DOHH2 (cell line): ENCODE data around the gene SPATA7.

ENCODE experiments used
- H3F3A ChIP-seq: fragments of 200-600 bp; sonication (generic), shearing (Covaris generic); 2 replicates; pipeline ENCODE4 v1.6.0; 2016; ENCODE audit warnings: antibody characterized with exemption, mild to moderate bottlenecking; ENCODE audit not compliant: control insufficient read depth, insufficient read depth
- H3K27ac ChIP-seq: fragments of 200-600 bp; sonication (generic); 2 replicates; pipeline ENCODE4 v1.5.1; 2014; ENCODE audit warnings: low read depth, mild to moderate bottlenecking, low read length, moderate library complexity
- H3K27me3 ChIP-seq: fragments of 200-600 bp; sonication (generic); 2 replicates; pipeline ENCODE4 v1.6.1; 2014; ENCODE audit warnings: mild to moderate bottlenecking, low read length, mixed read lengths; ENCODE audit not compliant: control insufficient read depth
- H3K36me3 ChIP-seq: fragments of 200-600 bp; sonication (generic); 2 replicates; pipeline ENCODE4 v1.6.1; 2014; ENCODE audit warnings: mild to moderate bottlenecking, low read length, moderate library complexity, mixed read lengths; ENCODE audit not compliant: control insufficient read depth
- H3K4me1 ChIP-seq: fragments of 200-600 bp; sonication (generic); 2 replicates; pipeline ENCODE4 v1.6.1; 2014; ENCODE audit warnings: mild to moderate bottlenecking, low read length, mixed read lengths; ENCODE audit not compliant: control insufficient read depth
- H3K4me2 ChIP-seq: fragments of 200-600 bp; sonication (generic); 2 replicates; pipeline ENCODE4 v1.6.0; 2014; ENCODE audit warnings: mild to moderate bottlenecking, low read length, moderate library complexity
- H3K4me3 ChIP-seq: fragments of 200-600 bp; sonication (generic); 2 replicates; pipeline ENCODE4 v1.5.1; 2014; ENCODE audit warnings: mild to moderate bottlenecking, low read length, mixed read lengths
- H3K79me2 ChIP-seq: fragments of 200-600 bp; sonication (generic); 2 replicates; pipeline ENCODE4 v1.6.1; 2014; ENCODE audit warnings: mild to moderate bottlenecking, low read length, mixed read lengths; ENCODE audit not compliant: control insufficient read depth
- H3K9me2 ChIP-seq: fragments of 200-600 bp; sonication (generic); replicated peaks from 2 replicates; pipeline ENCODE4 v1.6.1; 2014; ENCODE audit warnings: mild to moderate bottlenecking, low read length, mixed read lengths; ENCODE audit not compliant: control insufficient read depth
- H3K9me3 ChIP-seq: fragments of 200-600 bp; sonication (generic); 2 replicates; pipeline ENCODE4 v1.6.1; 2014; ENCODE audit warnings: antibody characterized with exemption, low read length, mixed read lengths; ENCODE audit not compliant: control insufficient read depth, insufficient read depth
- H4K20me1 ChIP-seq: fragments of 200-600 bp; sonication (generic); 2 replicates; pipeline ENCODE4 v1.6.0; 2014; ENCODE audit warnings: low read depth, mild to moderate bottlenecking, antibody characterized with exemption, low read length, moderate library complexity; ENCODE audit not compliant: control insufficient read depth, insufficient read depth
- CTCF ChIP-seq: fragments of 200-600 bp; sonication (generic); IDR thresholded peaks from one replicate; pipeline ENCODE4 v1.5.1; 2014; ENCODE audit warnings: antibody characterized with exemption, mild to moderate bottlenecking, low read depth, low read length; ENCODE audit not compliant: poor library complexity, severe bottlenecking
- EZH2phosphoT487 ChIP-seq: fragments of 200-600 bp; sonication (generic); IDR thresholded peaks from 2 replicates; pipeline ENCODE4 v1.6.1; 2017; ENCODE audit warnings: borderline replicate concordance, mild to moderate bottlenecking, antibody characterized with exemption, low read length, moderate library complexity, mixed read lengths

SPATA7 gene

GRCh38 chr14:88470542-88471440, 85.3 kb downstream of the SPATA7 start:
- Histone ChIP-seq H3K9me3 (no peaks in the 10 kb centered on the region), H3K4me1 (no peaks in the 10 kb centered on the region), H3K27ac (no peak overlapping the region), H3K9me2 (no peaks in the 10 kb centered on the region), H3K79me2 (no peaks in the 10 kb centered on the region), H3F3A (no peaks in the 10 kb centered on the region), H3K27me3 (no peaks in the 10 kb centered on the region), H3K4me3 (no peak overlapping the region), H3K36me3 (no peaks in the 10 kb centered on the region), H4K20me1 (no peaks in the 10 kb centered on the region), H3K4me2 (no peak overlapping the region)
- no peak for TF ChIP-seq EZH2phosphoT487
- TF ChIP-seq CTCF, result no peak

DNA sequence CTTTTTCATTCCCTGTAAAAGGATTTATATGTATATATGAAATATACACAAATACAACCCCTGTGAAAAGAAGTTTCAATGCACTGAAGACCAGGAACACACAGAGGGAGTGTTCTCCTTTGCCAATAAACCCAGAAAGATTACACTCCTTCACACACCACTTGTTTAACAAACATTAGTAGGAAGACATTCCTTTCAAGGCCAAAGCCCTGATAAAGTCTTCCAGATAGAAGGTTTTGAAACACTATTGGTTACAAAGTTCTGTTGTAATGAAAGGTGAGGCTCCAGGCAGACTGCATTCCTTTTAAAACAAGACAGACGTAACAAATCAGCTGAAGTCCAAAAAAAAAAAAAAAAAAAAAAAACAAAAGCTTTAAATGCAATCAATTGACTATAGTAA, 88.3 kb downstream of the SPATA7 start:
- Histone ChIP-seq H3K27me3 (no peaks in the 10 kb centered on the region), H3K4me2 (no peak overlapping the region)
- TF ChIP-seq CTCF, result no peak
- TF ChIP-seq EZH2phosphoT487, result no peak

GRCh38 chr14:88476214-88476774, 90.8 kb downstream of the SPATA7 start:
- Histone ChIP-seq H3K27me3 (no peaks in the 10 kb centered on the region), H3K4me3 (no peak overlapping the region), H3K9me2 (no peaks in the 10 kb centered on the region), H3K4me2 (no peak overlapping the region), H3K4me1 (no peaks in the 10 kb centered on the region), H3K27ac (no peak overlapping the region), H3K9me3 (no peaks in the 10 kb centered on the region), H3F3A (no peaks in the 10 kb centered on the region), H3K79me2 (no peaks in the 10 kb centered on the region), H3K36me3 (no peaks in the 10 kb centered on the region), H4K20me1 (no peaks in the 10 kb centered on the region)
- TF ChIP-seq EZH2phosphoT487, result no peak

More for the DNA sequence above, 88.3 kb downstream of the SPATA7 start:
- H4K20me1 ChIP-seq, result no peaks in the 10 kb centered on the region
- H3K36me3 ChIP-seq, result no peaks in the 10 kb centered on the region
- H3K4me3 ChIP-seq, result no peak overlapping the region
- H3F3A ChIP-seq, result no peaks in the 10 kb centered on the region
- no peaks in the 10 kb centered on the region for H3K9me2 ChIP-seq
- H3K27ac ChIP-seq, result no peak overlapping the region
- H3K9me3 ChIP-seq, result no peaks in the 10 kb centered on the region
- no peaks in the 10 kb centered on the region for H3K4me1 ChIP-seq
- H3K79me2 ChIP-seq, result no peaks in the 10 kb centered on the region

GRCh38 chr14:88476825-88477224, 91.4 kb downstream of the SPATA7 start:
- Histone ChIP-seq H3K36me3 (no peaks in the 10 kb centered on the region), H3K4me3 (no peak overlapping the region)

More at GRCh38 chr14:88476825-88477224, 91.4 kb downstream of the SPATA7 start:
- Histone ChIP-seq H4K20me1 (no peaks in the 10 kb centered on the region), H3K27me3 (no peaks in the 10 kb centered on the region), H3K4me2 (no peak overlapping the region), H3K4me1 (no peaks in the 10 kb centered on the region), H3F3A (no peaks in the 10 kb centered on the region), H3K79me2 (no peaks in the 10 kb centered on the region), H3K9me3 (no peaks in the 10 kb centered on the region), H3K9me2 (no peaks in the 10 kb centered on the region), H3K27ac (no peak overlapping the region)
- TF ChIP-seq CTCF (no peak), EZH2phosphoT487 (no peak)
